ENCODE data around the gene EGLN2. TPM values are rescaled to one million over a fixed set of nuclear protein-coding genes. Genes with fewer than 3 reads are reported as not detected.
"Not testable (repeated sequence)": the region's sequence is repeated elsewhere in the genome, so short reads cannot be mapped to it uniquely, and the experiment has no call there.

The EGLN2 gene
- total and polyA plus RNA-seq, 9 of the 15 experiments (the other 6 are each of a cell fraction or from before 2014, with no cell fraction given), result 9.6 to 114 (median 71.0) TPM

- TF ChIP-seq, protein P1, sequence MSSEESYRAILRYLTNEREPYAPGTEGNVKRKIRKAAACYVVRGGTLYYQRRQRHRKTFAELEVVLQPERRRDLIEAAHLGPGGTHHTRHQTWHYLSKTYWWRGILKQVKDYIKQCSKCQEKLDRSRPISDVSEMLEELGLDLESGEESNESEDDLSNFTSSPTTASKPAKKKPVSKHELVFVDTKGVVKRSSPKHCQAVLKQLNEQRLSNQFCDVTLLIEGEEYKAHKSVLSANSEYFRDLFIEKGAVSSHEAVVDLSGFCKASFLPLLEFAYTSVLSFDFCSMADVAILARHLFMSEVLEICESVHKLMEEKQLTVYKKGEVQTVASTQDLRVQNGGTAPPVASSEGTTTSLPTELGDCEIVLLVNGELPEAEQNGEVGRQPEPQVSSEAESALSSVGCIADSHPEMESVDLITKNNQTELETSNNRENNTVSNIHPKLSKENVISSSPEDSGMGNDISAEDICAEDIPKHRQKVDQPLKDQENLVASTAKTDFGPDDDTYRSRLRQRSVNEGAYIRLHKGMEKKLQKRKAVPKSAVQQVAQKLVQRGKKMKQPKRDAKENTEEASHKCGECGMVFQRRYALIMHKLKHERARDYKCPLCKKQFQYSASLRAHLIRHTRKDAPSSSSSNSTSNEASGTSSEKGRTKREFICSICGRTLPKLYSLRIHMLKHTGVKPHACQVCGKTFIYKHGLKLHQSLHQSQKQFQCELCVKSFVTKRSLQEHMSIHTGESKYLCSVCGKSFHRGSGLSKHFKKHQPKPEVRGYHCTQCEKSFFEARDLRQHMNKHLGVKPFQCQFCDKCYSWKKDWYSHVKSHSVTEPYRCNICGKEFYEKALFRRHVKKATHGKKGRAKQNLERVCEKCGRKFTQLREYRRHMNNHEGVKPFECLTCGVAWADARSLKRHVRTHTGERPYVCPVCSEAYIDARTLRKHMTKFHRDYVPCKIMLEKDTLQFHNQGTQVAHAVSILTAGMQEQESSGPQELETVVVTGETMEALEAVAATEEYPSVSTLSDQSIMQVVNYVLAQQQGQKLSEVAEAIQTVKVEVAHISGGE (CRISPR knock-in tag; IDR thresholded peaks at IDR 0.05), result peak in 1 of 3 experiments; percentile 42; a peak in 2 of 6 replicates
- TF ChIP-seq MLLT1 (IDR thresholded peaks at IDR 0.05) (peak in 1 of 2 experiments; percentile 95; a peak in 2 of 4 replicates), TOE1 (CRISPR knock-in tag; IDR thresholded peaks at IDR 0.05; ENCODE audit: borderline replicate concordance, low read depth) (0 out of 2 replicates have a peak, but pooled peaks have one; percentile 63), BHLHE40 (IDR thresholded peaks at IDR 0.05; ENCODE audit: low read length) (peak; percentile 84), MTA1 (IDR thresholded peaks at IDR 0.05; ENCODE audit: borderline replicate concordance) (peak; percentile 87; the same call in 1 of the 2 replicates), RUNX1 (IDR thresholded peaks at IDR 0.05; ENCODE audit: low read depth) (peak; percentile 88), ZNF324 (CRISPR knock-in tag; IDR thresholded peaks at IDR 0.05) (peak; percentile 64), MEF2A (IDR thresholded peaks at IDR 0.05; ENCODE audit: control insufficient read depth, low read depth, low read length) (peak; percentile 50; the same call in 1 of the 2 replicates), PTRF (tag; IDR thresholded peaks at IDR 0.05) (peak; percentile 35; the same call in 1 of the 2 replicates), NEUROD1 (IDR thresholded peaks at IDR 0.05; ENCODE audit: borderline replicate concordance, low read depth, low read length, partially characterized antibody) (peak; percentile 73)
- TF ChIP-seq, protein P2, sequence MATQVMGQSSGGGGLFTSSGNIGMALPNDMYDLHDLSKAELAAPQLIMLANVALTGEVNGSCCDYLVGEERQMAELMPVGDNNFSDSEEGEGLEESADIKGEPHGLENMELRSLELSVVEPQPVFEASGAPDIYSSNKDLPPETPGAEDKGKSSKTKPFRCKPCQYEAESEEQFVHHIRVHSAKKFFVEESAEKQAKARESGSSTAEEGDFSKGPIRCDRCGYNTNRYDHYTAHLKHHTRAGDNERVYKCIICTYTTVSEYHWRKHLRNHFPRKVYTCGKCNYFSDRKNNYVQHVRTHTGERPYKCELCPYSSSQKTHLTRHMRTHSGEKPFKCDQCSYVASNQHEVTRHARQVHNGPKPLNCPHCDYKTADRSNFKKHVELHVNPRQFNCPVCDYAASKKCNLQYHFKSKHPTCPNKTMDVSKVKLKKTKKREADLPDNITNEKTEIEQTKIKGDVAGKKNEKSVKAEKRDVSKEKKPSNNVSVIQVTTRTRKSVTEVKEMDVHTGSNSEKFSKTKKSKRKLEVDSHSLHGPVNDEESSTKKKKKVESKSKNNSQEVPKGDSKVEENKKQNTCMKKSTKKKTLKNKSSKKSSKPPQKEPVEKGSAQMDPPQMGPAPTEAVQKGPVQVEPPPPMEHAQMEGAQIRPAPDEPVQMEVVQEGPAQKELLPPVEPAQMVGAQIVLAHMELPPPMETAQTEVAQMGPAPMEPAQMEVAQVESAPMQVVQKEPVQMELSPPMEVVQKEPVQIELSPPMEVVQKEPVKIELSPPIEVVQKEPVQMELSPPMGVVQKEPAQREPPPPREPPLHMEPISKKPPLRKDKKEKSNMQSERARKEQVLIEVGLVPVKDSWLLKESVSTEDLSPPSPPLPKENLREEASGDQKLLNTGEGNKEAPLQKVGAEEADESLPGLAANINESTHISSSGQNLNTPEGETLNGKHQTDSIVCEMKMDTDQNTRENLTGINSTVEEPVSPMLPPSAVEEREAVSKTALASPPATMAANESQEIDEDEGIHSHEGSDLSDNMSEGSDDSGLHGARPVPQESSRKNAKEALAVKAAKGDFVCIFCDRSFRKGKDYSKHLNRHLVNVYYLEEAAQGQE (IDR thresholded peaks at IDR 0.05; ENCODE audit: borderline replicate concordance), result peak; percentile 47; the same call in 1 of the 2 replicates
- TF ChIP-seq, protein P2 (CRISPR knock-in tag; IDR thresholded peaks at IDR 0.05; ENCODE audit: low read depth), result not testable (repeated sequence)
- TF ChIP-seq TOE1 (IDR thresholded peaks at IDR 0.05; ENCODE audit: borderline replicate concordance), result not testable (repeated sequence)
Measured at GRCh38 chr19:40822704-40823553, 23.9 kb downstream of the EGLN2 start (continued).

Measured in K562 (cell line).